Sigmoid colon (tissue), 4 donors: ENCODE results near the gene C3orf22.

Experiments
- EP300 ChIP-seq, 4 donors: sonication (generic); formaldehyde crosslinking; IDR thresholded peaks; one replicate each; pipeline ENCODE4 v1.6.1; 2017; ENCODE audit warnings: antibody characterized with exemption in 4 of 4
- POLR2A ChIP-seq, 2 donors: fragments of 450-650 bp; IDR thresholded peaks; one replicate each; pipeline ENCODE4 v1.6.1; 2016; ENCODE audit warnings: antibody characterized with exemption in 2 of 2, mild to moderate bottlenecking in 2 of 2, moderate library complexity in 2 of 2
- POLR2AphosphoS5 ChIP-seq, 4 donors: sonication (generic); formaldehyde crosslinking; IDR thresholded peaks; one replicate each; pipeline ENCODE4 v1.6.1; 2017; ENCODE audit warnings: antibody characterized with exemption in 4 of 4
- TF ChIP-seq, protein P1 (sequence below), 4 experiments: fragments of 450-650 bp in 3 of 4; fragments of 200-600 bp in 1 of 4; IDR thresholded peaks; one replicate each; pipeline ENCODE4 v1.5.1; 2016 to 2019; ENCODE audit warnings: antibody characterized with exemption in 4 of 4, mild to moderate bottlenecking in 3 of 4, moderate library complexity in 2 of 4

DNA sequence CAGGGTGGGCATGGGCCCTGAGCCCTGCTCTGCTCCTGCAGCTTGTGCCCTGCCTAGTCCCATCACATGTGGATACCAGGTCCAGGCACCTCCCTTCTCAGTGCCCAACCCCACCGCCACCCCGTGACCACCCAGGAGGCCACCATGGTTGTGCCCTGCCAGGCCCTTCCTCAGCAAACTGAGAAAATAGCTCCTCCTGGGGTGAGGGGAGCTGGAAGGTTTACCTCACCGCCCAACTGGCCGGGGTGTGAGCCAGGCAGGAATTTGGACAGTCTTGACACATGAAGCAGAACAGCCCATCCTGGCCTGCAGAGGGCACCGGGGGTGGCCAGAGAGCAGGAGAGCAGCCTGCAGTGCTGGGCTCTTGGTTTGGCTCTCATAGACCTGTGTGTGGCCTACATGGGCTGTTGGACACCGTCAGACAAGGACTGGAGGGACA lies 11.4 kb upstream of the C3orf22 start:
- TF ChIP-seq, protein P1, sequence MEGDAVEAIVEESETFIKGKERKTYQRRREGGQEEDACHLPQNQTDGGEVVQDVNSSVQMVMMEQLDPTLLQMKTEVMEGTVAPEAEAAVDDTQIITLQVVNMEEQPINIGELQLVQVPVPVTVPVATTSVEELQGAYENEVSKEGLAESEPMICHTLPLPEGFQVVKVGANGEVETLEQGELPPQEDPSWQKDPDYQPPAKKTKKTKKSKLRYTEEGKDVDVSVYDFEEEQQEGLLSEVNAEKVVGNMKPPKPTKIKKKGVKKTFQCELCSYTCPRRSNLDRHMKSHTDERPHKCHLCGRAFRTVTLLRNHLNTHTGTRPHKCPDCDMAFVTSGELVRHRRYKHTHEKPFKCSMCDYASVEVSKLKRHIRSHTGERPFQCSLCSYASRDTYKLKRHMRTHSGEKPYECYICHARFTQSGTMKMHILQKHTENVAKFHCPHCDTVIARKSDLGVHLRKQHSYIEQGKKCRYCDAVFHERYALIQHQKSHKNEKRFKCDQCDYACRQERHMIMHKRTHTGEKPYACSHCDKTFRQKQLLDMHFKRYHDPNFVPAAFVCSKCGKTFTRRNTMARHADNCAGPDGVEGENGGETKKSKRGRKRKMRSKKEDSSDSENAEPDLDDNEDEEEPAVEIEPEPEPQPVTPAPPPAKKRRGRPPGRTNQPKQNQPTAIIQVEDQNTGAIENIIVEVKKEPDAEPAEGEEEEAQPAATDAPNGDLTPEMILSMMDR (IDR thresholded peaks at IDR 0.05): no peak
- TF ChIP-seq POLR2AphosphoS5 (IDR thresholded peaks at IDR 0.05): no peak
- TF ChIP-seq POLR2A (IDR thresholded peaks at IDR 0.05): no peak
- no peak for TF ChIP-seq EP300 (IDR thresholded peaks at IDR 0.05)
